Prostate gland (tissue), 2 donors: ENCODE measurements around the gene AZI2.

ENCODE experiments used
- POLR2A ChIP-seq: fragments of 450-650 bp; IDR thresholded peaks from one replicate; pipeline ENCODE4 v1.6.1; 2016; ENCODE audit warnings: antibody characterized with exemption, mild to moderate bottlenecking
- POLR2AphosphoS5 ChIP-seq: sonication (generic); formaldehyde crosslinking; IDR thresholded peaks from one replicate; pipeline ENCODE4 v1.6.1; 2017; ENCODE audit warnings: antibody characterized with exemption
- TF ChIP-seq, protein P1 (sequence below), 4 experiments: fragments of 200-600 bp in 2 of 4; fragments of 450-650 bp in 2 of 4; sonication (generic) in 2 of 4; IDR thresholded peaks; 1 replicate in 3 of 4; 2 replicates in 1 of 4; pipeline ENCODE4 v1.5.1; 2016 to 2019; ENCODE audit warnings: antibody characterized with exemption in 4 of 4, mild to moderate bottlenecking in 2 of 4, moderate library complexity in 2 of 4

DNA sequence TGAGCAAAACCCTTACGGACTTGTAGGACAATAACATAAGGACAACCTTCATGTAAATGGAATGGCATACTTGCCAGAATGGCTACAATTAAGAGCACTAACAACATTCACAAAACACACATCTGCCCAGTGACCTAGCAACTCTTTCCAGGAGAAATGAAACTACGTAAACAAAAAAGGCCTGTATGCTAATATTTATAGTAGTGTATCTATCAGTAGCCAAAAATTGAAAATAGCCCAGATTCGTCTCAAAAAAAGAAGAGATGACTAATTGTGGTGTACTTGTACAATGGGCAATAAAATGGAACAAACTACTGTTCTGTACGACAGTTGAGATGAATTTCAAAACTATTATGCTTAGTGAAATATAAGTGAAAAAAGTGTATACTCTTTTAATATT lies 68.9 kb downstream of the AZI2 start:
- no peak for TF ChIP-seq POLR2AphosphoS5
- TF ChIP-seq, protein P1, sequence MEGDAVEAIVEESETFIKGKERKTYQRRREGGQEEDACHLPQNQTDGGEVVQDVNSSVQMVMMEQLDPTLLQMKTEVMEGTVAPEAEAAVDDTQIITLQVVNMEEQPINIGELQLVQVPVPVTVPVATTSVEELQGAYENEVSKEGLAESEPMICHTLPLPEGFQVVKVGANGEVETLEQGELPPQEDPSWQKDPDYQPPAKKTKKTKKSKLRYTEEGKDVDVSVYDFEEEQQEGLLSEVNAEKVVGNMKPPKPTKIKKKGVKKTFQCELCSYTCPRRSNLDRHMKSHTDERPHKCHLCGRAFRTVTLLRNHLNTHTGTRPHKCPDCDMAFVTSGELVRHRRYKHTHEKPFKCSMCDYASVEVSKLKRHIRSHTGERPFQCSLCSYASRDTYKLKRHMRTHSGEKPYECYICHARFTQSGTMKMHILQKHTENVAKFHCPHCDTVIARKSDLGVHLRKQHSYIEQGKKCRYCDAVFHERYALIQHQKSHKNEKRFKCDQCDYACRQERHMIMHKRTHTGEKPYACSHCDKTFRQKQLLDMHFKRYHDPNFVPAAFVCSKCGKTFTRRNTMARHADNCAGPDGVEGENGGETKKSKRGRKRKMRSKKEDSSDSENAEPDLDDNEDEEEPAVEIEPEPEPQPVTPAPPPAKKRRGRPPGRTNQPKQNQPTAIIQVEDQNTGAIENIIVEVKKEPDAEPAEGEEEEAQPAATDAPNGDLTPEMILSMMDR (IDR thresholded peaks at IDR 0.05), result no peak
- TF ChIP-seq POLR2A, result no peak
